SK-N-MC (cell line): Measurements from ENCODE around the gene TMEM98.

ENCODE experiments used
- EZH2 ChIP-seq: fragments of 200-600 bp; sonication (generic); IDR thresholded peaks from one replicate; pipeline ENCODE4 v1.6.1; 2017; ENCODE audit warnings: antibody characterized with exemption
- POLR2AphosphoS5 ChIP-seq: IDR thresholded peaks from 2 replicates; pipeline ENCODE4 v1.6.1; 2012; ENCODE audit warnings: mild to moderate bottlenecking, low read depth, low read length, borderline replicate concordance

DNA sequence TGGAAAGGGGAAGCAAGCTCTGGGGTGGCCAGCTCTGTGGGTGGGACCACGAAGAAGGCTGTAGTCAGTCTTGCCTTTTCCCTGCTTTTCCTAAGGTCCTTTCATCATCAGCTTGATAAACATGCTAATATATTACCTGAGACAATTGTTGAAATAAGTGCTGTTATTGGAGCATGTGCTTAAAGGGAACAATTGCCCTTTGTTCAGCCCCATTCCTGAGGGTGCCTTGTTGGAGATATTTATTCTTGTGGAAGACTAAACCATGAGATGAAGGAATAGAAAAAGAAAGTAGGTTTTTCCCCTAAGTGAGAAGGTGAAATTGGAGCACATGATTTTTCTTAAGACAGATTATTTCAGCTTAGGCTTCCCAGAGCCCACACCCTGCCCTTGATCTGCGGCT, 7.8 kb downstream of the TMEM98 start:
- TF ChIP-seq EZH2 (no peak), POLR2AphosphoS5 (no peak)
